ENCODE data around the gene CRTC1. TPM values are rescaled to one million over a fixed set of nuclear protein-coding genes. Genes with fewer than 3 reads are reported as not detected.

The CRTC1 gene
- total and polyA plus RNA-seq, 2 of the 13 experiments (the other 11 are each of a cell fraction or from before 2014, with no cell fraction given): 2.0 to 2.7 TPM

DNA sequence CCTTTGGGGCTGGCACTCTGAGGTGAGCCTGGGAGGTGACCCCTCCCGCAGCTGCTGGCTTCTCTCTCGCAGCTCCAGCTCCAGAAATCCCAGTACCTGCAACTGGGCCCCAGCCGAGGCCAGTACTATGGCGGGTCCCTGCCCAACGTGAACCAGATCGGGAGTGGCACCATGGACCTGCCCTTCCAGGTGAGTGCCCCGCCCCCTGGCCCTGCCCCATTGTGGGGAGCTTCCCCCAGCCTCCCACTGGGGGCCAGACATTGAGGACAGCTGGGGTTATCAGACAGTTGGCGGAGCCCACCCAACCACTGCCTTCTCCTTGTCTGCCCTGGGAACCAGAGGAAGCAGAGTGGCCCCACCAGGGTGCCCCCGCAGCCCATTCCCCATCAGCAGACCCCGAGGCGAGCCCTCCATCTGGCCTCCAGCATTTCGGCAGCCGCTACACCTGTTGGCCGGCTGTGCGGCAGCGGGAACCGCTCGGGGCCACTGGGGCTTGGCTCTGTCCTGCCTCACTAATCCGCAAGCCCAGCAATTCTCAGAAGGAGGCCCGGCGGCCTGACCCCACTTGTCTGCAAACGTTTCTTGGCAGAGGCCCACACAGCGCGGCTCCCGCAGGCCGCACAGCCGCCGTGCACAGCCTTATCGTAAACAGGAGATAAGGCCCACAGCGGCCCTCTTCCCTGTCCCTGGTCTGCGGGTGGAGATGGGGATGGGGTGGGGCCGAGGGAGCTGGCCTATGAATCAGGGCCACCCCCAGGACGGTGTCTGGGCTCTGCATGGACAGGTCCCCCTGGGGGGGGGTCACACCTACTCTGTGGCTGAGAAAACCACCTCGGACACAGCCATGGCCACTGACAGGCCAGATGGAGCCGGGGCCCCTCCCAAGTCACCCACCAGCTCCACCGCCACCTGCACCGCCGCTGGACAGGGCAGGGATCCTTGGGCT lies 59.6 kb downstream of the CRTC1 start (continued):
- no peak for TF ChIP-seq EP300 (IDR thresholded peaks at IDR 0.05; ENCODE audit: low read depth in 2 of 2, low read length in 2 of 2)
- no peak for TF ChIP-seq EP300 (CRISPR knock-in tag; IDR thresholded peaks at IDR 0.05; ENCODE audit: borderline replicate concordance)
- TF ChIP-seq ZNF225 (CRISPR knock-in tag; IDR thresholded peaks at IDR 0.05): no peak
- no peak for TF ChIP-seq ZNF138 (CRISPR knock-in tag; IDR thresholded peaks at IDR 0.05; ENCODE audit: low read depth)
- no peak for TF ChIP-seq MED8 (CRISPR knock-in tag; IDR thresholded peaks at IDR 0.05; ENCODE audit: insufficient replicate concordance)
- 0 out of 2 replicates have a peak, but pooled peaks have one; percentile 9 for TF ChIP-seq ZFY (CRISPR knock-in tag; IDR thresholded peaks at IDR 0.05)
- no peak for TF ChIP-seq CCAR2 (optimal IDR thresholded peaks at IDR 0.05; ENCODE audit: low read depth, low read length)
- no peak for TF ChIP-seq HOXA5 (CRISPR knock-in tag; IDR thresholded peaks at IDR 0.05)
- no peak for TF ChIP-seq ELF4 (CRISPR knock-in tag; IDR thresholded peaks at IDR 0.05; ENCODE audit: borderline replicate concordance)
- no peak for TF ChIP-seq ARID5B (CRISPR knock-in tag; IDR thresholded peaks at IDR 0.05)
- no peak for TF ChIP-seq ZFP62 (CRISPR knock-in tag; IDR thresholded peaks at IDR 0.05)
- TF ChIP-seq, protein P1, sequence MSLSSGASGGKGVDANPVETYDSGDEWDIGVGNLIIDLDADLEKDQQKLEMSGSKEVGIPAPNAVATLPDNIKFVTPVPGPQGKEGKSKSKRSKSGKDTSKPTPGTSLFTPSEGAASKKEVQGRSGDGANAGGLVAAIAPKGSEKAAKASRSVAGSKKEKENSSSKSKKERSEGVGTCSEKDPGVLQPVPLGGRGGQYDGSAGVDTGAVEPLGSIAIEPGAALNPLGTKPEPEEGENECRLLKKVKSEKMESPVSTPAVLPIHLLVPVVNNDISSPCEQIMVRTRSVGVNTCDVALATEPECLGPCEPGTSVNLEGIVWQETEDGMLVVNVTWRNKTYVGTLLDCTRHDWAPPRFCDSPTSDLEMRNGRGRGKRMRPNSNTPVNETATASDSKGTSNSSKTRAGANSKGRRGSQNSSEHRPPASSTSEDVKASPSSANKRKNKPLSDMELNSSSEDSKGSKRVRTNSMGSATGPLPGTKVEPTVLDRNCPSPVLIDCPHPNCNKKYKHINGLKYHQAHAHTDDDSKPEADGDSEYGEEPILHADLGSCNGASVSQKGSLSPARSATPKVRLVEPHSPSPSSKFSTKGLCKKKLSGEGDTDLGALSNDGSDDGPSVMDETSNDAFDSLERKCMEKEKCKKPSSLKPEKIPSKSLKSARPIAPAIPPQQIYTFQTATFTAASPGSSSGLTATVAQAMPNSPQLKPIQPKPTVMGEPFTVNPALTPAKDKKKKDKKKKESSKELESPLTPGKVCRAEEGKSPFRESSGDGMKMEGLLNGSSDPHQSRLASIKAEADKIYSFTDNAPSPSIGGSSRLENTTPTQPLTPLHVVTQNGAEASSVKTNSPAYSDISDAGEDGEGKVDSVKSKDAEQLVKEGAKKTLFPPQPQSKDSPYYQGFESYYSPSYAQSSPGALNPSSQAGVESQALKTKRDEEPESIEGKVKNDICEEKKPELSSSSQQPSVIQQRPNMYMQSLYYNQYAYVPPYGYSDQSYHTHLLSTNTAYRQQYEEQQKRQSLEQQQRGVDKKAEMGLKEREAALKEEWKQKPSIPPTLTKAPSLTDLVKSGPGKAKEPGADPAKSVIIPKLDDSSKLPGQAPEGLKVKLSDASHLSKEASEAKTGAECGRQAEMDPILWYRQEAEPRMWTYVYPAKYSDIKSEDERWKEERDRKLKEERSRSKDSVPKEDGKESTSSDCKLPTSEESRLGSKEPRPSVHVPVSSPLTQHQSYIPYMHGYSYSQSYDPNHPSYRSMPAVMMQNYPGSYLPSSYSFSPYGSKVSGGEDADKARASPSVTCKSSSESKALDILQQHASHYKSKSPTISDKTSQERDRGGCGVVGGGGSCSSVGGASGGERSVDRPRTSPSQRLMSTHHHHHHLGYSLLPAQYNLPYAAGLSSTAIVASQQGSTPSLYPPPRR (CRISPR knock-in tag; IDR thresholded peaks at IDR 0.05; ENCODE audit: borderline replicate concordance): no peak
- TF ChIP-seq KDM1A (CRISPR knock-in tag; IDR thresholded peaks at IDR 0.05): no peak
- TF ChIP-seq ZNF644 (CRISPR knock-in tag; IDR thresholded peaks at IDR 0.05; ENCODE audit: low read depth): no peak
- no peak for TF ChIP-seq ZNF557 (CRISPR knock-in tag; IDR thresholded peaks at IDR 0.05)
- TF ChIP-seq NFATC3 (CRISPR knock-in tag; IDR thresholded peaks at IDR 0.05): no peak
- no peak for TF ChIP-seq HBP1 (CRISPR knock-in tag; IDR thresholded peaks at IDR 0.05; ENCODE audit: low read depth)
- TF ChIP-seq MAFK (conservative IDR thresholded peaks at IDR 0.05 in 1 of 2, IDR thresholded peaks at IDR 0.05 in 1 of 2; ENCODE audit: low read length in 2 of 2): peak in 1 of 2 experiments; percentile 33; a peak in 3 of 4 replicates
- TF ChIP-seq ZNF629 (CRISPR knock-in tag; conservative IDR thresholded peaks at IDR 0.05): no peak
- TF ChIP-seq MAFG (CRISPR knock-in tag; IDR thresholded peaks at IDR 0.05): no peak

All from HepG2 (cell line).